ENCODE data around the gene PLCG1. TPM values are rescaled to one million over a fixed set of nuclear protein-coding genes. Genes with fewer than 3 reads are reported as not detected.

The PLCG1 gene
- polyA plus RNA-seq, 1 donor (not counting 4 experiments of a cell fraction or from before 2014, with no cell fraction given) = 41.5 TPM

- H3K79me2 ChIP-seq (ENCODE audit: control insufficient read depth, insufficient read depth, low read length) = peaks cover 2% of the 10 kb centered on the region
- no peaks in the 10 kb centered on the region for H3K9me3 ChIP-seq (ENCODE audit: control insufficient read depth, low read depth, low read length)
- H3K9ac ChIP-seq (ENCODE audit: control insufficient read depth, extremely low read depth, insufficient read depth, low read length) = peak overlapping the region; percentile 44
- no peak for TF ChIP-seq EZH2 (IDR thresholded peaks at IDR 0.05; ENCODE audit: low read length)
- no peak for TF ChIP-seq CTCF (optimal IDR thresholded peaks at IDR 0.05 in 1 of 3, IDR thresholded peaks at IDR 0.05 in 1 of 3, conservative IDR thresholded peaks at IDR 0.05 in 1 of 3; ENCODE audit: extremely low read depth in 1 of 3, insufficient read depth in 2 of 3, low read length in 3 of 3)
- FAIRE-seq (peak; percentile 98), DNase-seq (ENCODE audit: low read depth, low spot score) (no peak)
- H3K4me3 ChIP-seq (ENCODE audit: control insufficient read depth in 2 of 3, extremely low read depth in 1 of 3, insufficient read depth in 2 of 3, low read depth in 1 of 3, low read length in 3 of 3) = no peak overlapping the region
- H3K4me2 ChIP-seq (ENCODE audit: control insufficient read depth, extremely low read depth, insufficient read depth, low read depth, low read length) = peak overlapping the region; percentile 1
- H3K9me1 ChIP-seq (ENCODE audit: control insufficient read depth, extremely low read depth, insufficient read depth, low read length) = no peaks in the 10 kb centered on the region
- peaks cover 46% of the 10 kb centered on the region for H3K4me1 ChIP-seq (ENCODE audit: control insufficient read depth, extremely low read depth, insufficient read depth, low read length)
- peak overlapping the region; percentile 74 for H3K27ac ChIP-seq (ENCODE audit: control insufficient read depth, insufficient read depth, low read length)
- H2AFZ ChIP-seq (ENCODE audit: control insufficient read depth, low read length) = no peak overlapping the region
- peaks cover 17 to 31% of the 10 kb centered on the region in 2 experiments for H3K36me3 ChIP-seq (ENCODE audit: control insufficient read depth in 2 of 2, extremely low read depth in 1 of 2, insufficient read depth in 2 of 2, low read length in 2 of 2)
- H4K20me1 ChIP-seq (ENCODE audit: control insufficient read depth, extremely low read depth, insufficient read depth, low read length) = no peaks in the 10 kb centered on the region
- dilution Hi-C loops (cut with MboI; ENCODE audit: extremely low pct_ligation_motif_present, low sequenced_read_pairs) = no loop called here
- no peaks in the 10 kb centered on the region for H3K27me3 ChIP-seq (ENCODE audit: control insufficient read depth, extremely low read depth, insufficient read depth, low read length)
Observed at GRCh38 chr20:41177636-41178035, 40.3 kb downstream of the PLCG1 start.

GRCh38 chr20:41178495-41178894 is 41.2 kb downstream of the PLCG1 start:
- DNase-seq (ENCODE audit: low read depth, low spot score) (no peak), FAIRE-seq (no peak)
- no peaks in the 10 kb centered on the region for H3K9me1 ChIP-seq (ENCODE audit: control insufficient read depth, extremely low read depth, insufficient read depth, low read length)
- H3K9me3 ChIP-seq (ENCODE audit: control insufficient read depth, low read depth, low read length) = no peaks in the 10 kb centered on the region
- no peaks in the 10 kb centered on the region for H3K27me3 ChIP-seq (ENCODE audit: control insufficient read depth, extremely low read depth, insufficient read depth, low read length)
- H3K9ac ChIP-seq (ENCODE audit: control insufficient read depth, extremely low read depth, insufficient read depth, low read length) = no peak overlapping the region
- peaks cover 15 to 28% of the 10 kb centered on the region in 2 experiments for H3K36me3 ChIP-seq (ENCODE audit: control insufficient read depth in 2 of 2, extremely low read depth in 1 of 2, insufficient read depth in 2 of 2, low read length in 2 of 2)
- H4K20me1 ChIP-seq (ENCODE audit: control insufficient read depth, extremely low read depth, insufficient read depth, low read length) = no peaks in the 10 kb centered on the region
- dilution Hi-C loops (cut with MboI; ENCODE audit: extremely low pct_ligation_motif_present, low sequenced_read_pairs) = no loop called here
- no peak overlapping the region for H2AFZ ChIP-seq (ENCODE audit: control insufficient read depth, low read length)
- H3K27ac ChIP-seq (ENCODE audit: control insufficient read depth, insufficient read depth, low read length) = peak overlapping the region; percentile 74
- peaks cover 45% of the 10 kb centered on the region for H3K4me1 ChIP-seq (ENCODE audit: control insufficient read depth, extremely low read depth, insufficient read depth, low read length)
- no peak for TF ChIP-seq EZH2 (IDR thresholded peaks at IDR 0.05; ENCODE audit: low read length)
- TF ChIP-seq CTCF (optimal IDR thresholded peaks at IDR 0.05 in 1 of 3, IDR thresholded peaks at IDR 0.05 in 1 of 3, conservative IDR thresholded peaks at IDR 0.05 in 1 of 3; ENCODE audit: extremely low read depth in 1 of 3, insufficient read depth in 2 of 3, low read length in 3 of 3) = no peak
- peaks cover 2% of the 10 kb centered on the region for H3K79me2 ChIP-seq (ENCODE audit: control insufficient read depth, insufficient read depth, low read length)
- no peak overlapping the region for H3K4me3 ChIP-seq (ENCODE audit: control insufficient read depth in 2 of 3, extremely low read depth in 1 of 3, insufficient read depth in 2 of 3, low read depth in 1 of 3, low read length in 3 of 3)
- H3K4me2 ChIP-seq (ENCODE audit: control insufficient read depth, extremely low read depth, insufficient read depth, low read depth, low read length) = no peak overlapping the region
